Measurements from ENCODE around the gene TPMT. TPM values are rescaled to one million over a fixed set of nuclear protein-coding genes. Genes with fewer than 3 reads are reported as not detected.
A peak's percentile ranks its signal among the peaks of the same experiment; 100 is the strongest.
"Not testable (repeated sequence)": the region's sequence is repeated elsewhere in the genome, so short reads cannot be mapped to it uniquely, and the experiment has no call there.

The TPMT gene
- total RNA-seq, 1 donor from 2014 or later: 8.0 TPM

- Mint-ChIP-seq H3K27me3 (ENCODE audit: low read depth) (no peaks in the 10 kb centered on the region), H3K27ac (peak overlapping the region; percentile 91), H3K9me3 (no peaks in the 10 kb centered on the region), H3K36me3 (peaks cover 7% of the 10 kb centered on the region), H3K4me3 (peak overlapping the region; percentile 99), H3K4me1 (peaks cover 27% of the 10 kb centered on the region)
- DNase-seq (ENCODE audit: low spot score in 2 of 2, unreplicated experiment in 2 of 2): peak in 1 of 2 experiments; percentile 63
- TF ChIP-seq, protein P1, sequence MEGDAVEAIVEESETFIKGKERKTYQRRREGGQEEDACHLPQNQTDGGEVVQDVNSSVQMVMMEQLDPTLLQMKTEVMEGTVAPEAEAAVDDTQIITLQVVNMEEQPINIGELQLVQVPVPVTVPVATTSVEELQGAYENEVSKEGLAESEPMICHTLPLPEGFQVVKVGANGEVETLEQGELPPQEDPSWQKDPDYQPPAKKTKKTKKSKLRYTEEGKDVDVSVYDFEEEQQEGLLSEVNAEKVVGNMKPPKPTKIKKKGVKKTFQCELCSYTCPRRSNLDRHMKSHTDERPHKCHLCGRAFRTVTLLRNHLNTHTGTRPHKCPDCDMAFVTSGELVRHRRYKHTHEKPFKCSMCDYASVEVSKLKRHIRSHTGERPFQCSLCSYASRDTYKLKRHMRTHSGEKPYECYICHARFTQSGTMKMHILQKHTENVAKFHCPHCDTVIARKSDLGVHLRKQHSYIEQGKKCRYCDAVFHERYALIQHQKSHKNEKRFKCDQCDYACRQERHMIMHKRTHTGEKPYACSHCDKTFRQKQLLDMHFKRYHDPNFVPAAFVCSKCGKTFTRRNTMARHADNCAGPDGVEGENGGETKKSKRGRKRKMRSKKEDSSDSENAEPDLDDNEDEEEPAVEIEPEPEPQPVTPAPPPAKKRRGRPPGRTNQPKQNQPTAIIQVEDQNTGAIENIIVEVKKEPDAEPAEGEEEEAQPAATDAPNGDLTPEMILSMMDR (IDR thresholded peaks at IDR 0.05; ENCODE audit: unreplicated experiment): no peak
Measured at GRCh38 chr6:18155864-18156421, 1.1 kb upstream of the TPMT start.

DNA sequence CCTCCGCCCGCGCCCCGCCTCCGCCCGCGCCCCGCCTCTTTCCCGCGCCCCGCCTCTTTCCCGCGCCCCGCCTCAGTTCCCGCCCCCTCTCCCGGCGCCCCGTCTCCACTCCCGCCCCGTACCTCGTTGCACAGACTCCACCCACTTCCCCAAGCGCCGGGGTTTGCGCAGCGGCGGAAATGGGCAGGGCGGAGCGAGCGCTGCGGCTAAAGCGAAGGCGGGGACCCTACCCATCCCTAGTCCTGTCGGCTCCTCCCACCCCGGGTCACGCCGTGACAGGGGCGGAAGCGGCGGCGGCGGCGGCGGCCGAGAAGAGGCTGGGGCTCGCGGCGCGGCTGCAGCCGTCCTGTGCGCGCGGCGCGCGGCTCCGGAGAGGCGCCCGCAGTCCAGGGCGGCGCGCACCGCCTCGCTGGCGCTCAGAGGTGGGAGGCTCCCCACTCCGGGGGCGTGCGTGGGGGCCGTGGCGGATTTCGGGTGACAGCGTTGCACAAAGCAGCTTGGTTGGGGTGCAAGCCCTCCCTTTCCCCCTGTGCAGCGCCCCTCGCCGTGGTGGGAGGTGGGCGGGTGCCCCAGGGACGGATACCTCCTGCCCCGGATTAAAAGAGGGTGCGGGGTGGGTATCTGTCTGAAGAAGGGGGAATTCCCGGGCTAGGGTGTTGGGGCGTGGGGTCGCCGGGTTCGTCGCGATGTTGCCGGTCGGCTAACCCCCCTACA, 430 bp upstream of the TPMT start, which contains the start of gene KDM1B:
KDM1B (plus strand) TSS at position 273 of the 714 bp plus-strand sequence. CDS start 4,474 bp downstream, outside the sequence.
- peak; percentile 97 to 98 for DNase-seq (ENCODE audit: low spot score in 2 of 2, unreplicated experiment in 2 of 2)
- H3K9me3 Mint-ChIP-seq: no peaks in the 10 kb centered on the region
- peak within 1 kb of the TSS; percentile 99 for H3K27ac Mint-ChIP-seq
- peaks cover 27% of the 10 kb centered on the region for H3K4me1 Mint-ChIP-seq
- H3K27me3 Mint-ChIP-seq (ENCODE audit: low read depth): no peaks in the 10 kb centered on the region
- peak within 1 kb of the TSS; percentile 99 for H3K4me3 Mint-ChIP-seq
- H3K36me3 Mint-ChIP-seq: peaks cover 6% of the 10 kb centered on the region
- TF ChIP-seq, protein P1 (IDR thresholded peaks at IDR 0.05; ENCODE audit: unreplicated experiment): no peak

- H3K4me1 Mint-ChIP-seq: peaks cover 31% of the 10 kb centered on the region
- H3K4me3 Mint-ChIP-seq: peak overlapping the region; percentile 99
- no peaks in the 10 kb centered on the region for H3K36me3 Mint-ChIP-seq
- no peak for DNase-seq (ENCODE audit: low spot score in 2 of 2, unreplicated experiment in 2 of 2)
- peak overlapping the region; percentile 73 for H3K27ac Mint-ChIP-seq
- no peaks in the 10 kb centered on the region for H3K27me3 Mint-ChIP-seq (ENCODE audit: low read depth)
- H3K9me3 Mint-ChIP-seq: no peaks in the 10 kb centered on the region
- TF ChIP-seq, protein P1 (IDR thresholded peaks at IDR 0.05; ENCODE audit: unreplicated experiment): no peak
Measured at GRCh38 chr6:18153311-18153703, 1.6 kb downstream of the TPMT start.

- Mint-ChIP-seq H3K9me3 (no peaks in the 10 kb centered on the region), H3K36me3 (peaks cover 3% of the 10 kb centered on the region), H3K27ac (no peak overlapping the region), H3K4me1 (peaks cover 40% of the 10 kb centered on the region), H3K27me3 (ENCODE audit: low read depth) (no peaks in the 10 kb centered on the region), H3K4me3 (no peak overlapping the region)
- TF ChIP-seq, protein P1 (IDR thresholded peaks at IDR 0.05; ENCODE audit: unreplicated experiment): no peak
- no peak for DNase-seq (ENCODE audit: low spot score in 2 of 2, unreplicated experiment in 2 of 2)
Measured at GRCh38 chr6:18151801-18152200, 3.1 kb downstream of the TPMT start.

DNA sequence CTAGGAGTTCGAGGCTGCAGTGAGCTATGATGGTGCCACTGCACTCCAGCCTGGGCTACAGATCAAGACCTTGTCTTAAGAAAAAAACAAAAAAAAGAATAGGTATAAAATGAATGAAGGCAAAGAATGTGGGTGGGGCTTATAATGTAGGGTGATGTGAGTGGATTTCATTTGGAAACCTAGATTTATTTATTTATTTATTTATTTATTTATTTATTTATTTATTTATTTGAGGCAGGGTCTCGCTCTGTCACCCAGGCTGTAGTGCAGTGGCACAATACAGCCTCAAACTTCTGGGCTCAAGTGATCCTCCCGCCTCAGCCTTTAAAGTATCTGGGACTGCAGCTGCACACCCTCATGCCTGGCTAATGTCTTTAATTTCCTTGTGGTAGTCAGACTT, 3.5 kb downstream of the TPMT start:
- not testable (repeated sequence) for H3K27ac Mint-ChIP-seq; H3K4me3 Mint-ChIP-seq; H3K9me3 Mint-ChIP-seq; H3K27me3 Mint-ChIP-seq (ENCODE audit: low read depth); H3K36me3 Mint-ChIP-seq; DNase-seq (ENCODE audit: low spot score in 2 of 2, unreplicated experiment in 2 of 2)
- H3K4me1 Mint-ChIP-seq: peaks cover 40% of the 10 kb centered on the region

GRCh38 chr6:18148304-18149025, 6.4 kb downstream of the TPMT start:
- no peak for DNase-seq (ENCODE audit: low spot score in 2 of 2, unreplicated experiment in 2 of 2)
- Mint-ChIP-seq H3K4me3 (no peak overlapping the region), H3K27me3 (ENCODE audit: low read depth) (no peaks in the 10 kb centered on the region), H3K4me1 (peaks cover 25% of the 10 kb centered on the region), H3K36me3 (peaks cover 3% of the 10 kb centered on the region), H3K9me3 (no peaks in the 10 kb centered on the region), H3K27ac (peak overlapping the region; percentile 1)
- TF ChIP-seq, protein P1 (IDR thresholded peaks at IDR 0.05; ENCODE audit: unreplicated experiment): no peak
